GM12801 (cell line): Measurements from ENCODE around the gene ATP1B1.

ENCODE experiments used
- CTCF ChIP-seq: IDR thresholded peaks from one replicate; pipeline ENCODE4 v1.5.1; 2011; ENCODE audit warnings: control low read depth; ENCODE audit not compliant: insufficient read length; ENCODE audit errors: extremely low read depth

The ATP1B1 gene

GRCh38 chr1:169119405-169119804, 12.9 kb downstream of the ATP1B1 start:
- TF ChIP-seq CTCF, result no peak

GRCh38 chr1:169120066-169120465, 13.6 kb downstream of the ATP1B1 start:
- no peak for TF ChIP-seq CTCF

GRCh38 chr1:169121146-169121923, 14.8 kb downstream of the ATP1B1 start:
- TF ChIP-seq CTCF, result no peak

- no peak for TF ChIP-seq CTCF
These were observed 16.5 kb downstream of the ATP1B1 start for GRCh38 chr1:169122976-169123375.

- TF ChIP-seq CTCF, result no peak
These were observed 18.0 kb downstream of the ATP1B1 start for GRCh38 chr1:169124459-169124858.

GRCh38 chr1:169126335-169126734, 19.8 kb downstream of the ATP1B1 start:
- TF ChIP-seq CTCF, result no peak

GRCh38 chr1:169127305-169127704, 20.8 kb downstream of the ATP1B1 start:
- TF ChIP-seq CTCF, result no peak
